SK-N-SH treated with all-trans-retinoic acid at 6 μM for 48 hours (cell line): ENCODE data around the gene SHROOM1.

Experiments used
- ATAC-seq: fragments of 200-7000 bp; cut with Tn5 transposase; 3 replicates; pipeline ENCODE4 v1.9.1; 2020; ENCODE audit warnings: mild to moderate bottlenecking, moderate library complexity
- ARNTL ChIP-seq: fragments of 450-650 bp; formaldehyde crosslinking; IDR thresholded peaks from 2 replicates; pipeline ENCODE4 v1.5.0; 2020; ENCODE audit warnings: low read depth, mild to moderate bottlenecking, moderate library complexity, borderline replicate concordance
- BACH2 ChIP-seq: fragments of 250-450 bp; sonication (Bioruptor Pico); IDR thresholded peaks from 2 replicates; pipeline ENCODE4 v1.9.0; 2021; ENCODE audit warnings: mild to moderate bottlenecking, borderline replicate concordance
- CREB5 ChIP-seq: fragments of 250-450 bp; sonication (Bioruptor Pico); IDR thresholded peaks from 2 replicates; pipeline ENCODE4 v1.5.1; 2020; ENCODE audit warnings: low read depth, mild to moderate bottlenecking, moderate library complexity
- CSDC2 ChIP-seq: fragments of 250-450 bp; sonication (Bioruptor Pico); IDR thresholded peaks from 2 replicates; pipeline ENCODE4 v1.5.0; 2020; ENCODE audit warnings: mild to moderate bottlenecking, moderate library complexity
- CSRNP3 ChIP-seq: fragments of 250-450 bp; sonication (Bioruptor Pico); IDR thresholded peaks from 2 replicates; pipeline ENCODE4 v1.5.1; 2021; ENCODE audit warnings: mild to moderate bottlenecking, moderate library complexity
- ESRRG ChIP-seq: fragments of 250-450 bp; sonication (Bioruptor Pico); IDR thresholded peaks from 2 replicates; pipeline ENCODE4 v1.6.1; 2021; ENCODE audit warnings: mild to moderate bottlenecking
- GLIS3 ChIP-seq: fragments of 250-450 bp; sonication (Bioruptor Pico); IDR thresholded peaks from 2 replicates; pipeline ENCODE4 v1.5.0; 2020; ENCODE audit warnings: mild to moderate bottlenecking, moderate library complexity
- ISL1 ChIP-seq: fragments of 250-450 bp; sonication (Bioruptor Pico); IDR thresholded peaks from 2 replicates; pipeline ENCODE4 v2.1.2; 2022; ENCODE audit warnings: mild to moderate bottlenecking, moderate library complexity
- OSR1 ChIP-seq: fragments of 250-450 bp; sonication (Bioruptor Pico); IDR thresholded peaks from 2 replicates; pipeline ENCODE4 v1.8.0; 2022; ENCODE audit warnings: moderate library complexity, mild to moderate bottlenecking, inconsistent platforms
- PATZ1 ChIP-seq: fragments of 250-450 bp; sonication (Bioruptor Pico); IDR thresholded peaks from 2 replicates; pipeline ENCODE4 v1.8.0; 2020; ENCODE audit warnings: mild to moderate bottlenecking, moderate library complexity, borderline replicate concordance
- SNAI2 ChIP-seq: fragments of 250-450 bp; sonication (Bioruptor Pico); IDR thresholded peaks from 2 replicates; pipeline ENCODE4 v1.5.0; 2020; ENCODE audit warnings: mild to moderate bottlenecking, moderate library complexity
- TCF4 ChIP-seq: fragments of 250-450 bp; sonication (Bioruptor Pico); IDR thresholded peaks from 2 replicates; pipeline ENCODE4 v1.8.0; 2021; ENCODE audit warnings: mild to moderate bottlenecking, moderate library complexity, borderline replicate concordance
- TOX ChIP-seq: fragments of 250-450 bp; sonication (Bioruptor Pico); IDR thresholded peaks from 2 replicates; pipeline ENCODE4 v1.8.0; 2021; ENCODE audit warnings: mild to moderate bottlenecking, moderate library complexity, borderline replicate concordance
- ZC3H10 ChIP-seq: fragments of 250-450 bp; sonication (Bioruptor Pico); IDR thresholded peaks from 2 replicates; pipeline ENCODE4 v1.5.1; 2021; ENCODE audit warnings: mild to moderate bottlenecking, moderate library complexity
- ZFP3 ChIP-seq: fragments of 250-450 bp; sonication (Bioruptor Pico); IDR thresholded peaks from 2 replicates; pipeline ENCODE4 v1.5.0; 2020; ENCODE audit warnings: mild to moderate bottlenecking, moderate library complexity
- ZFP30 ChIP-seq: fragments of 450-650 bp; formaldehyde crosslinking; IDR thresholded peaks from 2 replicates; pipeline ENCODE4 v1.5.0; 2022; ENCODE audit warnings: mild to moderate bottlenecking, moderate library complexity
- ZNF565 ChIP-seq: fragments of 450-650 bp; formaldehyde crosslinking; conservative IDR thresholded peaks from 2 replicates; pipeline ENCODE4 v1.5.0; 2020; ENCODE audit warnings: low read depth, mild to moderate bottlenecking, moderate library complexity
- ZNF70 ChIP-seq: fragments of 450-650 bp; formaldehyde crosslinking; IDR thresholded peaks from 2 replicates; pipeline ENCODE4 v1.5.0; 2020; ENCODE audit warnings: mild to moderate bottlenecking, moderate library complexity
- ZNF8 ChIP-seq: fragments of 450-650 bp; formaldehyde crosslinking; IDR thresholded peaks from 2 replicates; pipeline ENCODE4 v1.5.0; 2020; ENCODE audit warnings: mild to moderate bottlenecking, moderate library complexity
- TF ChIP-seq, protein P1 (sequence below): fragments of 250-450 bp; sonication (Bioruptor Pico); IDR thresholded peaks from 2 replicates; pipeline ENCODE4 v1.5.0; 2020; ENCODE audit warnings: mild to moderate bottlenecking, moderate library complexity

The SHROOM1 gene

DNA sequence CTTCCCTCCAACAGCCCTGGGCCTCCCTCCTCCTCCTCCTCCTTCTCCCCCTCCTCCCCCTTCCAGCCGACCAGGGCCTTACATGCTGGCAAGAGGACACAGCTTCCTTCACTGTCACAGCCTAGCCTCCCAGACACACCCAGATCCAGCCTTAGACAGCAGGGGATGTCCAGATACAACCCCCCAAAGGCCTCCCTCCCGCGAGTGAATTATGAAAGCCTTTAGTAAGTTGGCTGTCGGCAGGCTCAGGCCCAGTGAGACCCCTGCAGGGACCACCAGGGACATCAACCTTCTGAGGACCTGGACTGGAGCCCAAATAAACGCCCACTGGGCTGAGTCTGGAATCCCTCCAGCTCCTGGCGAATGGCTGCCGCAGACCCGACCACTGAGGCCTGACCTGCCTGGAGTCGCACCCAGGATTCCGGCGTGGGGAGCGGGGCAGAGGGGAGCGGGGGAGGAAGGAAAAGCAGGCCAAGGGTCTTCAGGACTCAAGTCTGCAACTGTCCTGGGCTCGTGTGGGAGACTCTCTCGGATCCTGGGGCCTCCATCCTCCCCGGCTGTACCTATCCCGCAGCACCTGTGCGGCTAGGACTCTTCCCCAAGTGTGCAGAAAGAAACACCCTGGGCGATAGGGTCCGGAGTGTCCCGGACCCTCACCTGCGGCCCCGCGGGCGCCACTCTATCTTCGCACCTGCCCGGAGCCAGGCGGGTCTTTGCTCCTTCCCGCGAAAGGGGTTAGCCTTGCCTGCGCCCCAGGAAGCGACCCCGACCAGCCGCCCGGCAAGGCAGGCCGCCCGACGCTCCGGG lies 54.1 kb downstream of the SHROOM1 start:
- peak; percentile 58 for ATAC-seq
- no peak for TF ChIP-seq ZC3H10 (CRISPR knock-in tag)
- no peak for TF ChIP-seq CSRNP3 (CRISPR knock-in tag)
- no peak for TF ChIP-seq ZFP3 (CRISPR knock-in tag)
- no peak for TF ChIP-seq ISL1
- TF ChIP-seq ZNF70 (CRISPR knock-in tag), result no peak
- no peak for TF ChIP-seq PATZ1 (CRISPR knock-in tag)
- TF ChIP-seq, protein P1, sequence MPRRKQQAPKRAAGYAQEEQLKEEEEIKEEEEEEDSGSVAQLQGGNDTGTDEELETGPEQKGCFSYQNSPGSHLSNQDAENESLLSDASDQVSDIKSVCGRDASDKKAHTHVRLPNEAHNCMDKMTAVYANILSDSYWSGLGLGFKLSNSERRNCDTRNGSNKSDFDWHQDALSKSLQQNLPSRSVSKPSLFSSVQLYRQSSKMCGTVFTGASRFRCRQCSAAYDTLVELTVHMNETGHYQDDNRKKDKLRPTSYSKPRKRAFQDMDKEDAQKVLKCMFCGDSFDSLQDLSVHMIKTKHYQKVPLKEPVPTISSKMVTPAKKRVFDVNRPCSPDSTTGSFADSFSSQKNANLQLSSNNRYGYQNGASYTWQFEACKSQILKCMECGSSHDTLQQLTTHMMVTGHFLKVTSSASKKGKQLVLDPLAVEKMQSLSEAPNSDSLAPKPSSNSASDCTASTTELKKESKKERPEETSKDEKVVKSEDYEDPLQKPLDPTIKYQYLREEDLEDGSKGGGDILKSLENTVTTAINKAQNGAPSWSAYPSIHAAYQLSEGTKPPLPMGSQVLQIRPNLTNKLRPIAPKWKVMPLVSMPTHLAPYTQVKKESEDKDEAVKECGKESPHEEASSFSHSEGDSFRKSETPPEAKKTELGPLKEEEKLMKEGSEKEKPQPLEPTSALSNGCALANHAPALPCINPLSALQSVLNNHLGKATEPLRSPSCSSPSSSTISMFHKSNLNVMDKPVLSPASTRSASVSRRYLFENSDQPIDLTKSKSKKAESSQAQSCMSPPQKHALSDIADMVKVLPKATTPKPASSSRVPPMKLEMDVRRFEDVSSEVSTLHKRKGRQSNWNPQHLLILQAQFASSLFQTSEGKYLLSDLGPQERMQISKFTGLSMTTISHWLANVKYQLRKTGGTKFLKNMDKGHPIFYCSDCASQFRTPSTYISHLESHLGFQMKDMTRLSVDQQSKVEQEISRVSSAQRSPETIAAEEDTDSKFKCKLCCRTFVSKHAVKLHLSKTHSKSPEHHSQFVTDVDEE, result no peak
- TF ChIP-seq ZNF565, result no peak
- TF ChIP-seq BACH2 (CRISPR knock-in tag), result no peak
- no peak for TF ChIP-seq CSDC2 (CRISPR knock-in tag)
- TF ChIP-seq ZNF8, result no peak
- no peak for TF ChIP-seq GLIS3
- TF ChIP-seq CREB5 (CRISPR knock-in tag), result no peak
- no peak for TF ChIP-seq TOX
- TF ChIP-seq, all 23 proteins: peak for 0

- no peak for ATAC-seq
- TF ChIP-seq ZFP3 (CRISPR knock-in tag), result no peak
- TF ChIP-seq ZNF8, result no peak
- no peak for TF ChIP-seq ISL1
- TF ChIP-seq GLIS3, result no peak
- TF ChIP-seq ZFP30 (CRISPR knock-in tag), result no peak
- TF ChIP-seq ARNTL (CRISPR knock-in tag), result no peak
- no peak for TF ChIP-seq PATZ1 (CRISPR knock-in tag)
- TF ChIP-seq ZNF70 (CRISPR knock-in tag), result no peak
- TF ChIP-seq ZC3H10 (CRISPR knock-in tag), result no peak
- no peak for TF ChIP-seq ESRRG (CRISPR knock-in tag)
- TF ChIP-seq CREB5 (CRISPR knock-in tag), result no peak
- no peak for TF ChIP-seq ZNF565
- TF ChIP-seq CSRNP3 (CRISPR knock-in tag), result no peak
- no peak for TF ChIP-seq SNAI2 (CRISPR knock-in tag)
- TF ChIP-seq TCF4 (CRISPR knock-in tag), result no peak
- no peak for TF ChIP-seq OSR1
- TF ChIP-seq TOX, result no peak
Observed at GRCh38 chr5:132775476-132775961, 54.9 kb downstream of the SHROOM1 start.
